GM18907 (cell line): ENCODE measurements around the gene PHKA2.
"Not testable (repeated sequence)": the region's sequence is repeated elsewhere in the genome, so short reads cannot be mapped to it uniquely, and the experiment has no call there.

Experiments
- ATAC-seq: cut with Tn5 transposase; IDR thresholded peaks from one replicate; pipeline ENCODE4 v1.9.1; 2021; ENCODE audit warnings: mild to moderate bottlenecking, moderate library complexity; ENCODE audit not compliant: unreplicated experiment

The PHKA2 gene, protein sequence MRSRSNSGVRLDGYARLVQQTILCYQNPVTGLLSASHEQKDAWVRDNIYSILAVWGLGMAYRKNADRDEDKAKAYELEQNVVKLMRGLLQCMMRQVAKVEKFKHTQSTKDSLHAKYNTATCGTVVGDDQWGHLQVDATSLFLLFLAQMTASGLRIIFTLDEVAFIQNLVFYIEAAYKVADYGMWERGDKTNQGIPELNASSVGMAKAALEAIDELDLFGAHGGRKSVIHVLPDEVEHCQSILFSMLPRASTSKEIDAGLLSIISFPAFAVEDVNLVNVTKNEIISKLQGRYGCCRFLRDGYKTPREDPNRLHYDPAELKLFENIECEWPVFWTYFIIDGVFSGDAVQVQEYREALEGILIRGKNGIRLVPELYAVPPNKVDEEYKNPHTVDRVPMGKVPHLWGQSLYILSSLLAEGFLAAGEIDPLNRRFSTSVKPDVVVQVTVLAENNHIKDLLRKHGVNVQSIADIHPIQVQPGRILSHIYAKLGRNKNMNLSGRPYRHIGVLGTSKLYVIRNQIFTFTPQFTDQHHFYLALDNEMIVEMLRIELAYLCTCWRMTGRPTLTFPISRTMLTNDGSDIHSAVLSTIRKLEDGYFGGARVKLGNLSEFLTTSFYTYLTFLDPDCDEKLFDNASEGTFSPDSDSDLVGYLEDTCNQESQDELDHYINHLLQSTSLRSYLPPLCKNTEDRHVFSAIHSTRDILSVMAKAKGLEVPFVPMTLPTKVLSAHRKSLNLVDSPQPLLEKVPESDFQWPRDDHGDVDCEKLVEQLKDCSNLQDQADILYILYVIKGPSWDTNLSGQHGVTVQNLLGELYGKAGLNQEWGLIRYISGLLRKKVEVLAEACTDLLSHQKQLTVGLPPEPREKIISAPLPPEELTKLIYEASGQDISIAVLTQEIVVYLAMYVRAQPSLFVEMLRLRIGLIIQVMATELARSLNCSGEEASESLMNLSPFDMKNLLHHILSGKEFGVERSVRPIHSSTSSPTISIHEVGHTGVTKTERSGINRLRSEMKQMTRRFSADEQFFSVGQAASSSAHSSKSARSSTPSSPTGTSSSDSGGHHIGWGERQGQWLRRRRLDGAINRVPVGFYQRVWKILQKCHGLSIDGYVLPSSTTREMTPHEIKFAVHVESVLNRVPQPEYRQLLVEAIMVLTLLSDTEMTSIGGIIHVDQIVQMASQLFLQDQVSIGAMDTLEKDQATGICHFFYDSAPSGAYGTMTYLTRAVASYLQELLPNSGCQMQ

DNA sequence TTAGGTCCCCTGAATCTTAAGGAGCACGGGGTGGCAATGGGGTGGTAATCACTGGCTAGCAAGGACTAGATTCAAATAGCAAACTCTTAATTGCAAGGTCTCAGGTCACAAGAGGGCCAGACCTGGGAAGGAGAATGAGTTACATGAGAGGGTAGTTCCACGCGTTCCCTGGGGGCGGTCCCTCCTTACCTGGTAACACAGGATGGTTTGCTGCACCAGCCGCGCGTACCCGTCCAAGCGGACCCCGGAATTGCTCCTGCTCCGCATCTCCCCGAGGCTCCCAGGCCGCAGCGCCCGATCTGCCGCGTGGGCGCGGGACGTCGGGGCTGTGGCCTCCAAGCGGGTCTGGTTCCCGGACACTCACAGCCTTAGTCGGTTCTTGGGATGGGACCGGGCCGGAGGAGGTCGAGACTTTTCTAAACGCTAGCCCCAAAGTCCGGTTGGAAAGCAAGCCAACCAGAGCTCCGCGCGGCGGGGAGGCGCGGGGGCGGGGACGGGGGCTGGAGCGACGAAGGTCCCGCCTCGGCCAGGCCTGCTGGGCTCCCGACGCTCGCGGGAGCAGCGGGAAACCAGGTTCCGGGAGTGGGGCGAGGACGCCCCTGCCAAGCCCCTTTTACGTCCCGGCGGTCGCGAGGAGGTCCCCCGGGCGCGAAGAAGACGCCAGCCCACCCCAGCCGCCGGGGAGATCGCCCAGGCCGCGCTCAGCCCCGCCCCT lies at the start of gene PHKA2:
TSS of gene PHKA2 (minus strand) at position 449 of the 715 bp plus-strand sequence. CDS start at position 267, 182 bp downstream.
- peak; percentile 49 for ATAC-seq

- ATAC-seq, result no peak
Observed at GRCh38 chrX:19030805-19031204, 46.9 kb upstream of the PHKA2 start.

DNA sequence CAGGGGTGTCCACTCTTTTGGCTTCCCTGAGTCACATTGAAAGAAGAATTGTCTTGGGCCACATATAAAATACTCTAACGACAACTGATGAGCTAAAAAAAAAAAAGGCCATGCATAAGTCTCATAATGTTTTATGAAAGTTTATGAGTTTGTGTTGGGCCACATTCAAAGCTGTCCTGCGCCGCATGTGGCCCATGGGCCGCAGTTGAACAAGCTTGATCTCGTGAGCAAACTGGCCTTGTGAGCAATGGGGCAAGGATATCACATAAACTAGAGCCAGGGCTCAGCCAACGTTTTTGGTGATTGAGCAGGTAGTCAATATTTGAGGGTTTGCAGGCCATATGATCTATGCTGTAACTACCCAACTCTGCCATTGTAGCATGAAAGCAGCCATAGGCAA lies 44.6 kb upstream of the PHKA2 start:
- ATAC-seq, result no peak

GRCh38 chrX:19024366-19024765 lies 40.5 kb upstream of the PHKA2 start:
- ATAC-seq, result no peak

DNA sequence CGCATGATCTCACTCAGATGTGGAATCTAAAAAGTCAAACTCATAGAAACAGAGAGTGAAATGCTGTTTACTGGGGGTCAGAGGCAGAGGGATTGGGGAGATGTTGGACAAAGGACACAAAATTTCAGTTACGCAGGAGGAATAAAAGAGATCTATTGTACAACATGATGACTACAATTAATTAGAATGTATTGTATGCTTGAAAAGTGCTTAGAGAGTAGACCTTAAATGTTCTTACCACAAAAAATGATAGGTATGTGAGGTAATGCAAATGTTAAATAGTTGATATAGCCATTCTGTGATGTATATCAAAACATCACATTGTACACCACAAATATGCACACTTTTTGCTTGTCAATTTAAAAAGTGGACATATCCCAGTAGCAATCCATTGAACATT lies 36.1 kb upstream of the PHKA2 start:
- ATAC-seq, result no peak

GRCh38 chrX:19017271-19017670 lies 33.4 kb upstream of the PHKA2 start:
- no peak for ATAC-seq

DNA sequence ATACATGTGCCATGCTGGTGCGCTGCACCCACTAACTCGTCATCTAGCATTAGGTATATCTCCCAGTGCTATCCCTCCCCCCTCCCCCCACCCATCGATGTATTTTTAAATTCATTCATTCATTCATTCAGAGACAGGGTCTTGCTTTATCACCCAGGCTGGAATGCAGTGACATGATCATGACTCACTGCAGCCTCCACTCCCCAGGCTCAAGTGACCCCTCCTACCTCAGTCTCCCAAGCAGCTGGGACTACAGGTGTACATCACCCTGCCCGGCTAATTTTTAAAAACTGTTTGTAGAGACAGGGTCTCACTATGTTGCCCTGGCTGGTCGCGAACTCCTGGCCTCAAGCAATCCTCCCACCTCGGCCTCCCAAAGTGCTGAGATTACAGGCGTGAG lies 32.7 kb upstream of the PHKA2 start:
- ATAC-seq, result not testable (repeated sequence)

DNA sequence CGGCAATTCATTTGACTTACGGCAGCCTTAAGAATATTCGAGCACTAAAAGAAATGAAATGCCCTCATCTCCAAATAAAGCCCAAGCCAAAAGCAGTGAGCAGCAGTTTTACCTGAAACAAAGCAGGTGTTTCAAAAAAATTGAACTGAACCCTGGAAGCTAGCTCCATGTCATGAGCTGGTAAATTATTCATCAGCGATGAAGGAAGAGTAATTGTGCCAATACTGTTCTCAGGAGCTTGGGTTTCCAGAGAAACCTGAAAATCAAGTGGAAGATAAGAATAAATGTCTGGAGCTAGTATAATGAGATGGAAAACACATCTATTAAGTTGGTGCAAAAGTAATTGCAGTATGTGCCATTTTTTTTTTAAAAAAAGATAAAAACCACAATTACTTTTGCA lies 24.0 kb upstream of the PHKA2 start:
- ATAC-seq, result no peak

DNA sequence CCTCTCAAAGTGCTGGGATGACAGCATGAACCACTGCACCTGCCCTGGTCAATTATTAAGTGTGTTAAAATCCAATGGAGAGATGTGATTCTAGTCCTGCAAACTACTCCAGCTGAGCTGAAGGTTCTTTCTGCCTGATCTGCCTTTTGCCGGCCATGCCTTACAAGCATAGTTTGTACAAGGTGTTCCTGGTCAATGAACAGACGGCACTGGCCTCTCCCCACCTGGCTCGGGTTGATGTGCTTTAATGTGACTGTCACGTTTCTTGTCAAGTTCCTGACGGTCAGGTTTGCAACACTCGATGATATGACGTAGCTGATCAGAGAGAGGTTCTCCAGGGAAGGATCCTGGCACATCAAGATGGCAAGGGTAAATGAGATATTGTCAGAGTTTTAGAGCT lies 23.1 kb upstream of the PHKA2 start:
- no peak for ATAC-seq

- ATAC-seq, result no peak
Observed at GRCh38 chrX:19005909-19006308, 22.0 kb upstream of the PHKA2 start.

DNA sequence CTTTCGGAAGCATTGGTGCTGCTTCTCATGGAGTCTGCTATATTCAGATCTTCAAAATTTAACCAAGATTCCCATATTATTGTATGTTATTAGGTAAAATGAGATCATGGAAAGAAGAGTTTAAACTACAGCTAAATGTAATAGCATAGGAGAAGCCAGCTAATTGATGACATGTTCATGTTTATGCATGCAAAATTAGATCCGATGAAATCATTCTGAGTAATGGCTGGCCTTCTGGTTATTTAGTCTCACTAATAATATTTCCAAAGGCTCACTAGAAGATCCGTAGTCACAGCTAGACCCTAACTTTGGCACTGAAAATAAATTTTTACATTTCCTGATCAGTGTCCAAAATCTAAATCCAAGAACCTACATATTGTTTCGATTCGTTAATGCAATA lies 19.8 kb upstream of the PHKA2 start:
- ATAC-seq, result no peak

DNA sequence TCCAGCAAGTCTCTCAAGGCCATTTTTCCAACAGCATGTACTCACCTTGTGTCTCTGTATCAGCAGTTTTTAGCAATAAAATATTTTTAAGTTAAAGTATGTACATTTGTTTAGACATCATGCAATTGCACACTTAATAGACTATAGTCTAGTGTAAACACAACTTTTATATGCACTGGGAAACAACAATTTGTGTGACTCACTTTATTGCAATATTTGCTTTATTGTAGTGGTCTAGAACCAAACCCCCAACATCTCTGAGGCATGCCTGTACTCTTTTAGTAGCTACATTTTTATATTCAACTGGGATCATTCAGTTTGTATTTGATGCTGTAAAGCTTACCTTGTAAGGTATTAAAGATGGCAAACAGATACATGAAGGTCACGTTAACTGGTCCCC lies 14.7 kb upstream of the PHKA2 start:
- no peak for ATAC-seq

DNA sequence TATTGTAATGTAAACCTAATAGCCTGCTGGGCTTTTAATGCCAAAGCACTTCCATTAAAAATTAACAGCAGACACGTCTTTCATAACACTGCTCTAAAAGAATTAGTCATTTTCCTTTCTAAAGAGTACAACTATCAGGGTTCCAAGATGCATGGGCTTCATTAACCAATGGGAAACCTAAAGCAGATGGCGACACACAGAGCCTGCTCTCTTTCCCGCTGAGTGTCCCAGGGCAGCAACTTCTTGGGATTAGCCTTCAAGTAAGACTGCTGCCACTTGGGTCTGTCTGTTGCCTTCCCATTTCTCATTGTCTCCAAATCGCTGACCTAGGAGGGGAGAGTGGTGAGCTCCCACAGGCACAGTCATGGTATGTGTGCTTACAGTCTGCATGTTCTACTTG lies 14.0 kb upstream of the PHKA2 start:
- ATAC-seq, result no peak

- no peak for ATAC-seq
Observed at GRCh38 chrX:18996536-18996935, 12.6 kb upstream of the PHKA2 start.

DNA sequence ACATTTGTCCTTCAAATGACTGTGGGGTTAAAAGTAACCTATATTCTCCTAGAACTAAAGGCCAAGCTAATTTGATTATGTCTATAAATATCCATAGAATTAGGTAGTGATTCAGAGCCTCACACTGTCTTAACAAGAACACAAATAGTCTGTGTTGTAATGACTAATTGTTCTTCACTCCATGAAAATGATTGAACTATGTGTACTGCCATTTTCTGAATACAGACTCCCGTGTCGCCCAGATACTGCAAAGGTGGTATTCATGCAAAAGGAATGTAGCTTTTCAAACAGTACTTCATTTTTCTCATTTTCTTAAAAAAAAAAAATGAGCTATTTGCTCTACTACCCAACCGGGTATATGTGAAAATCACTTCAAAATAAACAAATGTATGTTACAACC lies 11.3 kb upstream of the PHKA2 start:
- no peak for ATAC-seq

DNA sequence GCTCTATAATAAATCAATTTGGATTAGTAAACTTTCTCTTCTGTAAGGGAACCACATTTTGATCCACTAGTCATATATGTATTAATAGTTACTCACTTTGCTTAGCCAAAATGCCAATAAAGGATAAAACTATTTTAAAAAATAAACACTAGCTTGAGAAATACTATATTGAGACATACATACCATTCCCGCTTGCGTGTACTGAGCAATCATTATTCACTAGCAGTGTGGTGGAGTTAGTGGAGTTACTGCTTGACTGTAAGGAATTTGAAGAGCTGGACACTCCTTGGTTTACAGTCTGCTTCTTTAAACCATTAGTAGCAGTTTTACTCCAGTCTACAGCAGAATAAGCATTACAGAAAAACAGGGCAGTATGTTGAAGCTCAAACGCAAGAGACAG lies 10.8 kb upstream of the PHKA2 start:
- no peak for ATAC-seq

GRCh38 chrX:18992829-18993228 lies 8.9 kb upstream of the PHKA2 start:
- ATAC-seq, result no peak

- ATAC-seq, result peak; percentile 8
Observed at GRCh38 chrX:18985186-18985435, 1.2 kb upstream of the PHKA2 start.

GRCh38 chrX:18984381-18985185 lies 669 bp upstream of the PHKA2 start:
- ATAC-seq, result peak; percentile 87

DNA sequence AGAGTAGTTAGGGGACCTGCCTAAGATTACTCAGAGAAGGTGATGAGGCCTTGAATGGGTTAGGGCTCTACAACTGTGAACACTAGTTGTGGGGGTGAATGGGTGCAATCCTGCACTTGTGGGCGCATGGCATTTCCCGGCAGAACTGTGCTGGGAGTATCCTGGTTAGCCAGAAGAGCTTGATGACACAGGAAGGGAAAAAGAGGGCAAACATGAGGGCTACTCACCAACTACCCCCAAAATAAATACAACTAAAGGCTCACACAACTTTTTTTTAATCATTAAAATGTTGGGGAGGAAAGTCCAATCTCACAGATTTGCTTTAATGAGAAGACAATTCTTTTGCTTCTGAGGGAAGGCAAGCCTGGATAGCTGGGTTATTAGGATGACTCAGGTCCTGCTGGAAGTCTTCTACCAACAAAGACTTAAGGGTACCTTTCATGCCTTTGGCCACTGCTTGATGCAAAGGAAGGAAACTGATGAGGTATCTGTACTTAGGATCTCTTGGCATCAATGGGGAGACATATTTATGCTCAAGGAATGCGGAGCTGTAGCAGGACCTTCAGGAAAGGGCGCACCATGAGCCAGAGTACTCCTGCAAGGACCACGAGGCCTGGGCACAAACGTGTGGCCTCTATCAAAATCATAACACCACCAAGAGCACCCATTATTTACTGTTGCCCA lies 2.6 kb downstream of the PHKA2 start:
- ATAC-seq, result no peak
